ENCODE results near the gene TPX2.
"Not testable (repeated sequence)": the region's sequence is repeated elsewhere in the genome, so short reads cannot be mapped to it uniquely, and the experiment has no call there.

The TPX2 gene

GRCh38 chr20:31801508-31801907 is 62.4 kb downstream of the TPX2 start:
- Histone ChIP-seq H3K27me3 (ENCODE audit: control insufficient read depth, insufficient read depth, low read length) (no peaks in the 10 kb centered on the region), H3K4me1 (ENCODE audit: control insufficient read depth, insufficient read depth, low read length) (no peaks in the 10 kb centered on the region), H3K27ac (ENCODE audit: low read length) (no peak overlapping the region), H3K4me3 (ENCODE audit: low read length) (no peak overlapping the region), H3K36me3 (ENCODE audit: control insufficient read depth, insufficient read depth, low read length) (peaks cover 31% of the 10 kb centered on the region; the same call in 1 of the 2 replicates), H3K9me3 (ENCODE audit: control insufficient read depth, insufficient read depth, low read length) (no peaks in the 10 kb centered on the region)
- DNase-seq (ENCODE audit: low read depth, low spot score), result no peak
- WGBS (ENCODE audit: insufficient coverage, insufficient read length), result no CpG with 5 or more reads among the region's 7 CpGs

DNA sequence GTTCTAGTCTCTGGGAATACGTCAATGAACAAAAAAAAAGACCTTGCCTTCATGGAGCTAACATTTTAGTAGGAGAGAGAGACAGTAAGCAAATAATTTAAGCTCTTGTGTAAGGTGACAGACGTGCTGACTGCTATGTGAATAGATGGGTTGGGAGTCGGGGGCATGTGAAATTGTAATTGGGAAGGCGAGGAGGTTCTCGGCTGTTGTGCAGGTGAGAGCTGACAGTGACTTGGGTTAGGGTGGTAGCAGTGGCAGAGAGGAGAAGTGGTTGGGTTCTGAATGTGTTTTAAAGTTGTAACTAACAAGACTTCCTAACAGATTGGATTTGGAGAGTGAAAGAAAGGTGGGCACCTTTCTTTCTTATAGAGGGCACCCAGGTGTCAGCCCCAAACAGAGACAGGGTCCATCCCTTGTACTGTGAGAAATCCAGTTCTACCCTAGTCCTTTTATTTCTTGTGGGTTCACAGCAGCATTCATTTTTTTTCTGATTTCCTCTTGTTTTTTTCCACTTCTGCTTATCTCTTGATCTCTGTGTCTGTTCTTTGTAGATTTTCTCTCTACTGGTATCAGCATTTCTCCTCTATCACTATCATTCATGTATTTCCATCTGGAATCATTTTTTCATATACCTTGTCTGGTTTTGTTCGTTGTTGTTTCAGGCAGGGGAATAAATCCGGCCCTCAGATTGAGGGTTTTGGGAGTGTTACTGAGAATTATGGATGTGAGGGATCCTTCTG is 64.6 kb downstream of the TPX2 start:
- Histone ChIP-seq H3K9me3 (ENCODE audit: control insufficient read depth, insufficient read depth, low read length) (no peaks in the 10 kb centered on the region), H3K36me3 (ENCODE audit: control insufficient read depth, insufficient read depth, low read length) (peaks cover 20% of the 10 kb centered on the region; the same call in 1 of the 2 replicates), H3K27ac (ENCODE audit: low read length) (no peak overlapping the region), H3K4me3 (ENCODE audit: low read length) (no peak overlapping the region), H3K27me3 (ENCODE audit: control insufficient read depth, insufficient read depth, low read length) (no peaks in the 10 kb centered on the region), H3K4me1 (ENCODE audit: control insufficient read depth, insufficient read depth, low read length) (no peaks in the 10 kb centered on the region)
- WGBS (ENCODE audit: insufficient coverage, insufficient read length), result 100% methylated on average over 4 of the region's 7 CpGs
- DNase-seq (ENCODE audit: low read depth, low spot score), result no peak

DNA sequence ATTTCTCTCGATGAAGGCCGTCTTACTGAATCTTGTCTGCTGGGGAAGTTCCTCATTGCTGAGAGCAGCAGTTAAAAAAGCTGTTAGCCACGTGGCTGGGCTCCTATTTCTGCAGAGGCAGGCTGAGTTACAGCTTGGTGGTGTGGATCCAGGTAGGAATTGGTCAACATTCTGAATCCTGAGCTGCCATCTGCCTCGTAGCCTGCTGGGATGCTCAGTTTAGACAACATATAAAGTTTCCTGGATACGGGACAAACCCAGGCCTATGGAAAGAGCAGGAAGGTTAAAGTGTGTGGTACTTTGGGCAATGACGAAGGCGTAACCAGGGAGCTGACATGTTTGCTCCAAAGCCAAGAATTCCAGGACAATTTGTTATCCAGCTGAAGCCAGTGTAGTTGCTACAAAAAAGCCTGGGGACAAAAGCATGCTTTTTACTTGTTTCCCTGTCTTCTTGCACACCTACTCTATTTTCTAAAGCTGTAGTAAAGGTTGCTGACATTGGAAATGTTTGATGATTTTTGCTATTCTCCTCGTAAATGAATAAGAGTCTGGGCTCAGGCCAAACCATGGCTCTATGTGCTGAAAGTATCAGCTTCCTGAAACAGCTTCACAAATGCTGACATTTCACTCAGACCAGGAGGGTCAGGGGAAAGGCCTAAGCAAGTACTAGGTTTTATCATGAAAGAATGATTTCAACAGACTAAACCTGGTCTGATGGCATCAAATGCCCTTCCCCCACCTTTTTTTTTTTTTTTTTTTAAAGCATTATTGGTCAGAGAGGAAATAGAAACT is 67.7 kb downstream of the TPX2 start:
- peaks cover 8% of the 10 kb centered on the region; the same call in 1 of the 2 replicates for H3K36me3 ChIP-seq (ENCODE audit: control insufficient read depth, insufficient read depth, low read length)
- WGBS (ENCODE audit: insufficient coverage, insufficient read length), result no CpG with 5 or more reads among the region's 8 CpGs
- DNase-seq (ENCODE audit: low read depth, low spot score), result no peak

DNA sequence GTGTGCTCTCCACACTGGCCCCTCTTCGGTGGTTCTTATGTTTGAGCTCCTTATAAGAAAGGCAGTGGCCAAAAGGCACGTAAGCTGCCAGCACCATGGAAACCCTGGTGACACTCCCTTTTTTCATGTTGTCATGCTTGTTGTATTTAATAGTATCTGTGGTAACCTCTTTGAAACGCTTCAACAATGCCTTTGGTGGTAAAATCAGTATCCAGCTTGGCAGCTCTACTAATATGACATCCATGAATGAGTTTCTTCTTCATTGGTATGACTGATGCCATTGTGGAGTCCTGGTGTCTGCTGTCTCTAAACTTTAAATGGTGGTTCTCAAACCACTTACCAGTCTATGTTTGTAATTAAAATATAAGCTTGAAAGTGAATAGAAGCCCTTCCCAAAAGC is 69.4 kb downstream of the TPX2 start:
- no peak overlapping the region for H3K4me3 ChIP-seq (ENCODE audit: low read length)
- H3K27me3 ChIP-seq (ENCODE audit: control insufficient read depth, insufficient read depth, low read length), result no peaks in the 10 kb centered on the region
- H3K36me3 ChIP-seq (ENCODE audit: control insufficient read depth, insufficient read depth, low read length), result peaks cover 2% of the 10 kb centered on the region; the same call in 1 of the 2 replicates
- WGBS (ENCODE audit: insufficient coverage, insufficient read length), result no CpG with 5 or more reads among the region's 3 CpGs
- no peaks in the 10 kb centered on the region for H3K9me3 ChIP-seq (ENCODE audit: control insufficient read depth, insufficient read depth, low read length)
- no peaks in the 10 kb centered on the region for H3K4me1 ChIP-seq (ENCODE audit: control insufficient read depth, insufficient read depth, low read length)
- DNase-seq (ENCODE audit: low read depth, low spot score), result no peak
- H3K27ac ChIP-seq (ENCODE audit: low read length), result no peak overlapping the region

More for the DNA sequence above, 67.7 kb downstream of the TPX2 start:
- Histone ChIP-seq H3K27ac (ENCODE audit: low read length) (no peak overlapping the region), H3K4me3 (ENCODE audit: low read length) (no peak overlapping the region), H3K27me3 (ENCODE audit: control insufficient read depth, insufficient read depth, low read length) (no peaks in the 10 kb centered on the region), H3K4me1 (ENCODE audit: control insufficient read depth, insufficient read depth, low read length) (no peaks in the 10 kb centered on the region), H3K9me3 (ENCODE audit: control insufficient read depth, insufficient read depth, low read length) (no peaks in the 10 kb centered on the region)

- Histone ChIP-seq H3K4me3 (ENCODE audit: low read length) (no peak overlapping the region), H3K9me3 (ENCODE audit: control insufficient read depth, insufficient read depth, low read length) (no peaks in the 10 kb centered on the region), H3K27ac (ENCODE audit: low read length) (no peak overlapping the region), H3K27me3 (ENCODE audit: control insufficient read depth, insufficient read depth, low read length) (no peaks in the 10 kb centered on the region), H3K36me3 (ENCODE audit: control insufficient read depth, insufficient read depth, low read length) (no peaks in the 10 kb centered on the region), H3K4me1 (ENCODE audit: control insufficient read depth, insufficient read depth, low read length) (no peaks in the 10 kb centered on the region)
- DNase-seq (ENCODE audit: low read depth, low spot score), result no peak
- WGBS (ENCODE audit: insufficient coverage, insufficient read length), result no CpG with 5 or more reads among the region's 3 CpGs
These were observed 70.6 kb downstream of the TPX2 start for GRCh38 chr20:31809661-31810060.

- H3K27me3 ChIP-seq (ENCODE audit: control insufficient read depth, insufficient read depth, low read length), result no peaks in the 10 kb centered on the region
- no peak overlapping the region for H3K27ac ChIP-seq (ENCODE audit: low read length)
- H3K4me3 ChIP-seq (ENCODE audit: low read length), result no peak overlapping the region
- WGBS (ENCODE audit: insufficient coverage, insufficient read length), result no CpG with 5 or more reads among the region's 4 CpGs
- H3K36me3 ChIP-seq (ENCODE audit: control insufficient read depth, insufficient read depth, low read length), result no peaks in the 10 kb centered on the region
- no peaks in the 10 kb centered on the region for H3K9me3 ChIP-seq (ENCODE audit: control insufficient read depth, insufficient read depth, low read length)
- H3K4me1 ChIP-seq (ENCODE audit: control insufficient read depth, insufficient read depth, low read length), result no peaks in the 10 kb centered on the region; the same call in 1 of the 2 replicates
- no peak for DNase-seq (ENCODE audit: low read depth, low spot score)
These were observed 72.1 kb downstream of the TPX2 start for GRCh38 chr20:31811198-31811597.

- no CpG with 5 or more reads among the region's 15 CpGs for WGBS (ENCODE audit: insufficient coverage, insufficient read length)
- no peak for DNase-seq (ENCODE audit: low read depth, low spot score)
These were observed 73.0 kb downstream of the TPX2 start for GRCh38 chr20:31811796-31812728.

DNA sequence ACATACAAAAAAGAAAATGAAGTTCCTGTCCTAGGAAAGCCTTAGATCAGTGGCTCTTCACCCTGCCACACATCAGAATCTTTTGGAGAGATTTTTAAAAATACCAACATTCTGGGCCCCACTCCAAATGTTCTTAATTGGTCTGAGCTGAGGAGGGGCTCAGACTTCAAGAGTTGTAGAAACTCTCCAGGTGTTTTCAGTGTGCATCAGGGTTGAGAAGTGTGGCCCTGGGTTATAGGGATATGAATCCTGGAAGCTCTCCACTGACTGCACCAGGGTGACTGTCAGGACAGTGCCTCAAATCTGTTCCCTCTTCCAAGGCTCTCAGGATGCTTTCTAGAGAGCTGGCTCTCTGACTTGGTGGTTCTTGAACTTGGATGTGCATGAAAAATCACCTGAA is 74.5 kb downstream of the TPX2 start:
- Histone ChIP-seq H3K4me1 (ENCODE audit: control insufficient read depth, insufficient read depth, low read length) (no peaks in the 10 kb centered on the region; the same call in 1 of the 2 replicates), H3K27ac (ENCODE audit: low read length) (no peak overlapping the region), H3K9me3 (ENCODE audit: control insufficient read depth, insufficient read depth, low read length) (no peaks in the 10 kb centered on the region), H3K27me3 (ENCODE audit: control insufficient read depth, insufficient read depth, low read length) (no peaks in the 10 kb centered on the region), H3K36me3 (ENCODE audit: control insufficient read depth, insufficient read depth, low read length) (no peaks in the 10 kb centered on the region), H3K4me3 (ENCODE audit: low read length) (no peak overlapping the region)
- no peak for DNase-seq (ENCODE audit: low read depth, low spot score)

More at GRCh38 chr20:31811796-31812728, 73.0 kb downstream of the TPX2 start:
- Histone ChIP-seq H3K27me3 (ENCODE audit: control insufficient read depth, insufficient read depth, low read length) (no peaks in the 10 kb centered on the region), H3K27ac (ENCODE audit: low read length) (no peak overlapping the region), H3K4me1 (ENCODE audit: control insufficient read depth, insufficient read depth, low read length) (no peaks in the 10 kb centered on the region; the same call in 1 of the 2 replicates), H3K4me3 (ENCODE audit: low read length) (no peak overlapping the region), H3K9me3 (ENCODE audit: control insufficient read depth, insufficient read depth, low read length) (no peaks in the 10 kb centered on the region), H3K36me3 (ENCODE audit: control insufficient read depth, insufficient read depth, low read length) (no peaks in the 10 kb centered on the region)

GRCh38 chr20:31814142-31814541 is 75.1 kb downstream of the TPX2 start:
- not testable (repeated sequence) for DNase-seq (ENCODE audit: low read depth, low spot score); H3K4me1 ChIP-seq (ENCODE audit: control insufficient read depth, insufficient read depth, low read length); H3K36me3 ChIP-seq (ENCODE audit: control insufficient read depth, insufficient read depth, low read length); H3K27ac ChIP-seq (ENCODE audit: low read length); H3K4me3 ChIP-seq (ENCODE audit: low read length); H3K9me3 ChIP-seq (ENCODE audit: control insufficient read depth, insufficient read depth, low read length); H3K27me3 ChIP-seq (ENCODE audit: control insufficient read depth, insufficient read depth, low read length)
- WGBS (ENCODE audit: insufficient coverage, insufficient read length), result no CpG with 5 or more reads among the region's 7 CpGs
